ENCODE measurements around the gene ROR2. TPM values are rescaled to one million over a fixed set of nuclear protein-coding genes. Genes with fewer than 3 reads are reported as not detected.

The ROR2 gene
- total RNA-seq, 4 donors from 2014 or later = 6.3 to 32.2 (median 15.1) TPM

- ATAC-seq (ENCODE audit: low FRiP score) = no peak
Measured at GRCh38 chr9:91816356-91816755, 133.7 kb downstream of the ROR2 start.

DNA sequence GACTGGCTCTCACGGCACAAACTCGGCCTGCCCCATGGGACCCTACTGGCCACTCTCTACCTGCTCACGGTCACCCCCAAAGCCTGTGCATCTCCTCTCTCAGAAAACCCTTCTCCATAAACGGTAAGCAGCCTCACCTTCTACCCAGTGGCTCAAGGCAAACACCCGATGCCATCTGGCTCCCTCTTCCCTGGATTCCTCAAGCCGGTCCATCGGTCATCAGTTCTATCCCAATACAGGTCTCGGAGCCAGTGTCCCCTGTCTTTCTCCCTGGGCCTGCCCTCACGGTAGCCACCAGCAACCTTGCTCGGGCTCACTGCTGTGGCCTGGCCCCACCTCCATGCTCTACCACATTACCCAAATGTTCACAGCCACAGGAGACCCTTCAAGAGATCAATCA is 134.1 kb downstream of the ROR2 start:
- DNase-seq (ENCODE audit: low spot score) = no peak
- ATAC-seq (ENCODE audit: low FRiP score) = no peak
- no peak for TF ChIP-seq CTCF (IDR thresholded peaks at IDR 0.05)

More at GRCh38 chr9:91816356-91816755, 133.7 kb downstream of the ROR2 start:
- no peak for DNase-seq (ENCODE audit: low spot score)
- no peak for TF ChIP-seq CTCF (IDR thresholded peaks at IDR 0.05)

DNA sequence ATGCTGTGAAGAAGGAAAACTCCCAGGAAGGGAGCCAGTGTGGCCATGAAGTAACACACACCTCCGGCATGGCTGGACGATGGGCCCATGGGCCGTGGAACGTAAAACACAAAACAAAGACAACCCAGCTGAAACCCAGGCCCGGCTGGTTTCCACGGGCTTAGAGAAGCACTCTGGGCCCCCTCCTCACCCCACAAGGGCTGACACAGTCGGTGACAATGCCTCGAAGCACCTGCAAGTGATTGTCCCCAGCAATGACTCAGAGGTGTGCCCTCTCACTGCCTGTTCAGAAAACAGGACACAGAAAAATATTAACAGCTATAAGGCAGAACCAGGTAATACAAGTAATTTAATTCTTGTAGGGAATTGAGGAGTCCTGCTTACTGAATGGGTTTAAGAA is 135.3 kb downstream of the ROR2 start:
- ATAC-seq (ENCODE audit: low FRiP score) (no peak), DNase-seq (ENCODE audit: low spot score) (no peak)
- no peak for TF ChIP-seq CTCF (IDR thresholded peaks at IDR 0.05)

- no peak for DNase-seq (ENCODE audit: low spot score)
- no peak for TF ChIP-seq CTCF (IDR thresholded peaks at IDR 0.05)
- ATAC-seq (ENCODE audit: low FRiP score) = no peak
Measured at GRCh38 chr9:91814201-91814600, 135.8 kb downstream of the ROR2 start.

DNA sequence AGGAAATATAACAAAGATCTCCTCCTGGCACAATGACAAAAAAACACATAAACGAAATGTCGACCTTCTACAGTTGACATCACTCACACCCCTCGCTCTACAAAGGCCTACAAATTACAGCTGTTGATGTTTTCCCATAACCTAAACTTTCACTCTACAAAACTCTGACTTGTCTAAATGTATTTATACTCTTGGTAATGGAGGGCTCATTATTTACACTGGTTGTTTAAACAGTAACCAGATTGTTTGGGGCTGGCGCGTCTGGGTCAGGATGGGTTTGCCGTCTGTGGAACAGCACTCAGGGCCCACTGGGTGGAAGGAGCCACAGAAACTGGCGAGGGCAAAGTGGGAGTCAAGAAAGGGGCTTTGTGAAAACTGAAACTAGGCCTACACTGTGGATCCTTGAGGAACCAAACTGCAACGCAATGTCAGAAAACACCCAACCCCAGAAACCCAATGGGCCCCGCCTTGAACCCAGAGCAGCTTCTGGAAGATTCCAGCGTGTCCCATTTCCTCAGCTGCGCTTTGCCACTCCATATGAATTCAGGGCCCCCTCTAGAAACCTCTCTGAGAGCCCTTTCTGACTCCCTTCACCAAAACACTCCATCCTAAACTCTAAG is 136.7 kb downstream of the ROR2 start:
- ATAC-seq (ENCODE audit: low FRiP score) (no peak), DNase-seq (ENCODE audit: low spot score) (no peak)
- TF ChIP-seq CTCF (IDR thresholded peaks at IDR 0.05) = no peak

- no peak for DNase-seq (ENCODE audit: low spot score)
- no peak for TF ChIP-seq CTCF (IDR thresholded peaks at IDR 0.05)
- no peak for ATAC-seq (ENCODE audit: low FRiP score)
Measured at GRCh38 chr9:91812191-91812590, 137.8 kb downstream of the ROR2 start.

Measured in omental fat pad (tissue), 4 donors.